ENCODE measurements around the gene CRB2.

DNA sequence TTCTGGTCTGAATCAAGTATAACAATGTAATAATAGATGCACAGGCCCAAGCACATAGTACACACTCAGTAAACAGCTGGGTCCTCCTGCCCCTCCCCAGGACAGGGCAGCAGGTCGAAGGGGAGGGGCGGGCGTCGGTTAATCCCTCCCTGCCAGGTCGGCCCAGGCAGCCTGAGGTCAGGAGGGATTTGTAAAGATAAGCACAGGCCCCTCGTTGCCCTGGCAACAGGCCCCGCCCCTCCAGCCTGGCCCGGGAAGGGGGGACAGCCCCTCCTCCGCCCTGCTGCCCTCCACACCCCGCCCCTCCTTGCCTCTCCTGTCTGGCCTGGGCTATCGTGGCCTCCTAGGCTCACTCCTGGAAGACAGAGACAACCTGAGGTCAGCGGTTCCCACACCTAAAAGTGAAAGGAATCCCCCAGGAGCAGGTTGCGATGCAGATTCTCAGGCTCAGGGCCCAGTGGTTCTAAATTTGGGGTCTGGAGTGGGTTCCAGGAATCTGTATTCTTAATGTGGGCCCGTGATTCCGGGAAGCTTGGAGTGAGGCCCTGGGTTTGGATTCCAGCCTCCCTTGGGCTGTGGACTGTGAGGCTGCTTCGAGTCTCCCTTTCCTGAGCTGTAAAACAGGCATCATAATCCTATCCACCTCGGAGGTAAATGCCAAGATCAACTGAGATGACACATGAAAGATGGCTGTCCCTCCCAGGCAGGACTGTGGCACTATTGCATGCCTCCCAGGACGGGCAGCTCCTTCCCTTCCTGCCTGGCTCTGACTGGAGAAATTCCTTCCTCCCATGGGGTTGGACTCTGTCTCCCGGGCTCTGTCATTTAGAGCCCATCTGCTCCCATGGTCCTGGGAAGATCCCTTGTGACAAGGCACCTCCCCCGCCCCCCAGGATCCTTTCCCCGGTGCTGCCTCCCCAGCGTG lies 4.4 kb downstream of the CRB2 start:
- no peak for TF ChIP-seq NFIC (IDR thresholded peaks at IDR 0.05)
- TF ChIP-seq EP300 (IDR thresholded peaks at IDR 0.05; ENCODE audit: borderline replicate concordance), result no peak
- no peak for TF ChIP-seq CEBPB (IDR thresholded peaks at IDR 0.05)
- TF ChIP-seq RAD21 (IDR thresholded peaks at IDR 0.05; ENCODE audit: low read depth), result no peak
- TF ChIP-seq, protein P1, sequence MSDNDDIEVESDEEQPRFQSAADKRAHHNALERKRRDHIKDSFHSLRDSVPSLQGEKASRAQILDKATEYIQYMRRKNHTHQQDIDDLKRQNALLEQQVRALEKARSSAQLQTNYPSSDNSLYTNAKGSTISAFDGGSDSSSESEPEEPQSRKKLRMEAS (IDR thresholded peaks at IDR 0.05), result no peak
